GM12878 (cell line): ENCODE measurements around the gene TTLL1.

ENCODE experiments used
- EGR1 ChIP-seq, 2 experiments: IDR thresholded peaks; 1 replicate in 1 of 2; 2 replicates in 1 of 2; pipeline ENCODE4 v1.6.1; 2011 to 2012; ENCODE audit warnings: low read depth in 2 of 2, low read length in 2 of 2, borderline replicate concordance in 1 of 2, mild to moderate bottlenecking in 1 of 2, moderate library complexity in 1 of 2
- EZH2 ChIP-seq: IDR thresholded peaks from 2 replicates; pipeline ENCODE4 v1.6.1; 2012; ENCODE audit warnings: low read depth, mild to moderate bottlenecking, control low read depth, inconsistent platforms, low read length, borderline replicate concordance; ENCODE audit not compliant: control insufficient read depth
- MTA2 ChIP-seq: fragments of 450-650 bp; IDR thresholded peaks from 2 replicates; pipeline ENCODE4 v1.6.1; 2016; ENCODE audit warnings: low read depth, mild to moderate bottlenecking, moderate library complexity
- SRF ChIP-seq, 2 experiments: IDR thresholded peaks; 2 replicates each; pipeline ENCODE4 v1.6.1; 2011; ENCODE audit warnings: low read depth in 2 of 2, low read length in 2 of 2, mild to moderate bottlenecking in 1 of 2, moderate library complexity in 1 of 2
- TF ChIP-seq, protein P1 (sequence below): fragments of 450-650 bp; IDR thresholded peaks from 2 replicates; pipeline ENCODE4 v1.6.1; 2017; ENCODE audit warnings: mild to moderate bottlenecking
- TF ChIP-seq, protein P2 (sequence below), 3 experiments: IDR thresholded peaks in 2 of 3; conservative IDR thresholded peaks in 1 of 3; 2 replicates each; pipeline ENCODE4 v1.5.1; 2011; ENCODE audit warnings: low read depth in 3 of 3, low read length in 3 of 3, mild to moderate bottlenecking in 3 of 3, control low read depth in 2 of 3, moderate library complexity in 2 of 3, inconsistent platforms in 1 of 3, mixed read lengths in 1 of 3; ENCODE audit not compliant: control insufficient read depth in 2 of 3, insufficient read depth in 1 of 3; ENCODE audit errors: extremely low read depth in 1 of 3

DNA sequence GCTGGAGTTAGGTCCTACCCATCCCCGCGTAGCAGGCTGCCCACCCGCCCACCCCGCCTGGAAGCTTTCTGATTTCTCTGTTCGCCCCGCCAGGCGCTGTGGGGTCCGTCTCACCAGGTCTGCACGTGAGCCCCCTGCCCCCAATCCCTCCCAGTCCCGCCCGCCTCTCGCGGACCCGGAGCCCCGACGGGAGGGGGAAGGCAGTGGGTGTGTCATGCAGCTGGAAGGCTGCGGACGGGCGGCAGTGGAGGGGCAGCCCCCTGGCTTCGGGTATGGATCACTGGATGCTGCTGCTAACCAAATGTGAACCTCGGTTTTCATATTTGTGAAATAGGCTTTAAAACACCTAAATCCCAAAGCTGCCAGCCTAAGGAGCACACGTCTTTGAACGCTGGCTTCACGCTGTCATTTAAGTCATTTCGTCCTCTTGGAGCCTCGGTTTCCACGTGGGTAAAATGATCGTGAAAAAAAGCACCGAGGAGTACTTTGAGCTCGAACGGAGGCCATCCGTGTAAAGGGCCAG, 20.8 kb upstream of the TTLL1 start:
- TF ChIP-seq, protein P1, sequence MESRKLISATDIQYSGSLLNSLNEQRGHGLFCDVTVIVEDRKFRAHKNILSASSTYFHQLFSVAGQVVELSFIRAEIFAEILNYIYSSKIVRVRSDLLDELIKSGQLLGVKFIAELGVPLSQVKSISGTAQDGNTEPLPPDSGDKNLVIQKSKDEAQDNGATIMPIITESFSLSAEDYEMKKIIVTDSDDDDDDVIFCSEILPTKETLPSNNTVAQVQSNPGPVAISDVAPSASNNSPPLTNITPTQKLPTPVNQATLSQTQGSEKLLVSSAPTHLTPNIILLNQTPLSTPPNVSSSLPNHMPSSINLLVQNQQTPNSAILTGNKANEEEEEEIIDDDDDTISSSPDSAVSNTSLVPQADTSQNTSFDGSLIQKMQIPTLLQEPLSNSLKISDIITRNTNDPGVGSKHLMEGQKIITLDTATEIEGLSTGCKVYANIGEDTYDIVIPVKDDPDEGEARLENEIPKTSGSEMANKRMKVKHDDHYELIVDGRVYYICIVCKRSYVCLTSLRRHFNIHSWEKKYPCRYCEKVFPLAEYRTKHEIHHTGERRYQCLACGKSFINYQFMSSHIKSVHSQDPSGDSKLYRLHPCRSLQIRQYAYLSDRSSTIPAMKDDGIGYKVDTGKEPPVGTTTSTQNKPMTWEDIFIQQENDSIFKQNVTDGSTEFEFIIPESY, result no peak
- TF ChIP-seq, protein P2, sequence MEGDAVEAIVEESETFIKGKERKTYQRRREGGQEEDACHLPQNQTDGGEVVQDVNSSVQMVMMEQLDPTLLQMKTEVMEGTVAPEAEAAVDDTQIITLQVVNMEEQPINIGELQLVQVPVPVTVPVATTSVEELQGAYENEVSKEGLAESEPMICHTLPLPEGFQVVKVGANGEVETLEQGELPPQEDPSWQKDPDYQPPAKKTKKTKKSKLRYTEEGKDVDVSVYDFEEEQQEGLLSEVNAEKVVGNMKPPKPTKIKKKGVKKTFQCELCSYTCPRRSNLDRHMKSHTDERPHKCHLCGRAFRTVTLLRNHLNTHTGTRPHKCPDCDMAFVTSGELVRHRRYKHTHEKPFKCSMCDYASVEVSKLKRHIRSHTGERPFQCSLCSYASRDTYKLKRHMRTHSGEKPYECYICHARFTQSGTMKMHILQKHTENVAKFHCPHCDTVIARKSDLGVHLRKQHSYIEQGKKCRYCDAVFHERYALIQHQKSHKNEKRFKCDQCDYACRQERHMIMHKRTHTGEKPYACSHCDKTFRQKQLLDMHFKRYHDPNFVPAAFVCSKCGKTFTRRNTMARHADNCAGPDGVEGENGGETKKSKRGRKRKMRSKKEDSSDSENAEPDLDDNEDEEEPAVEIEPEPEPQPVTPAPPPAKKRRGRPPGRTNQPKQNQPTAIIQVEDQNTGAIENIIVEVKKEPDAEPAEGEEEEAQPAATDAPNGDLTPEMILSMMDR (IDR thresholded peaks at IDR 0.05 in 2 of 3, conservative IDR thresholded peaks at IDR 0.05 in 1 of 3; ENCODE audit: control insufficient read depth in 2 of 3, extremely low read depth in 1 of 3, insufficient read depth in 1 of 3, low read depth in 3 of 3, low read length in 3 of 3), result no peak
- TF ChIP-seq MTA2 (no peak), EGR1 (IDR thresholded peaks at IDR 0.05; ENCODE audit: borderline replicate concordance in 1 of 2, low read depth in 2 of 2, low read length in 2 of 2) (no peak), SRF (IDR thresholded peaks at IDR 0.05; ENCODE audit: low read depth in 2 of 2, low read length in 2 of 2) (no peak), EZH2 (no peak)
